Stimulated activated naive CD4-positive, alpha-beta T cell treated with Interleukin-2 at 50 U/mL for 16 hours (primary cell): Measurements from ENCODE around the gene ISG20L2.

Experiments used
- DNase-seq: peaks from one replicate; lab custom pipeline; 2025; lab: John Stamatoyannopoulos, UW

ISG20L2 gene

DNA sequence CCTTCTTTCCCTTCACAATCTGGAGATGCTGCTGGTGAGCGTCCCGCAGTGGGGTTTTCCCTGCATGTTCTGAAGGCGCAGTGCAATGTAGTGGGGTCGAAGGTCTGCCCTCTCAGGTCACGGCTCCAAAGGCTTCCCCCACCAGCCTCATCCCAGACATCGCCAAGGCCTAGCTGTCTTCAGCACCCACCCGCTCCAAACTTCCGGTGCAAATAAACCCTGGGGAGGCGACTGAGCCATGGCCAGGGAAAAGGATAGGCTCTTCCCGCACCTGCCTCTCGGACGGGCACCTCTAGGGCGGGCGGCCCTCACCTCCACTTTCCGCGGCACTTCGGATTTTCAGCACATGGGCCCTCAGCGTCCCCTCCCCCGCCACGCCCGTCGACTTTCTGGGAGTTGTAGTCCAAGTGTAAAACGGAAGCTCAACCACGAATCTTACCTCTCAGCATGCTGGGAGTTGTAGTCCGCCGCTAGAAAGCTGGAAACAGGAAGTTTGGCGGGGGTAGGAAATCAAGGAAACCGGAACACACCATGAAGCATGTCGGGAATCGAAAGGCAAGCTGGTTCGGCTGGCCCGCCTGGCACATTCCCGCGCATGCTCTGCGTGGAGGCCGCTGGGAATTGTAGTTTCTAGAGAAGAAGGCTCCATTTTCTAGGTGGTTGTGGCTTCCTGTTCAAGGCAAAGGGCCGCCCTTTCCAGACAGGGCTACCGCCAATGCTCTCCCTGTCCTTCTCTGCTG lies 12.3 kb upstream of the ISG20L2 start, which contains the start of gene MRPL24:
Gene MRPL24 (minus strand): TSS at position 348 of the 740 bp plus-strand sequence. CDS start 2,384 bp downstream, outside the sequence.
- DNase-seq = peak; percentile 100

DNA sequence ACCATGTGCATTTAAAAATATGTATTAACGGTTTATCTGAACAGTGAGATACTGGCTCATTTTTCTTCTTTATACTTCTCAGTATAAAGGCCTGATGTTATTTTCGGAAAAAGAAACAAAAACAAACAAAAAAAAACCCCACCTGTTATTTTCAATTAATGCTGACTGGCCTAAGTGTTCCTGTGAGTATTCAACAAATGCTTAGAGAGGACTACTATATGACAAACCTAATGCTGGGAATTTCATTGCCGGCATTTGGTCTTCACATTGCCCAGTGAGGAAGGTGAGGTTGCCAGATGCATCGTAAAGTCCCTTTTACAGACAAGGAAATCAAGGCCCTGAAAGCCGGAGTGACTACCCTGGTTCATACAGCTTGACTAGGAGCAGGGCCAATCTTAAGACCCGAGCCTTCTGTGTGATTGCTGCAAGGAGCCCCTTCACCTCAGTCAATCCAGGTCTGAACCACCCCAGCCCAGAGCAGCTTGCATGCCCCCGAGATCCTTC lies 11.7 kb upstream of the ISG20L2 start:
- no peak for DNase-seq

DNA sequence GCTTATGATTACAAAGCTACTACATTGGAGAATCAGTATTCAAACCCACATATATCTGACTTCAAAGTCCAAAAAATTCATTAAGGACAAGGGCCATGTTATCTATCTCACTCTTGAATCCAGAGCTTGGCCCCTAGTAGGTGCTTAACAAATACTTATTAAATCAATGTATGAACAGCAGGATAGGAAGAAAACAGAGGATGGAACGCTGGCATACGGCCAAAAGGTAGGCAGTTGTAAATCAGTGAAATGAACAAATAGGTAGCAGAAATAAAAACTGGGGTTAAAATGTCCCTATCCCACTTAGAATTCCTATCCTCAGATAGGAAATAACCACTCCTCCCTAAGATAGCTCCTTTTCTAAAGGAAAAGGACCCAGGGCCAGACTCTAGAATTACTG lies 10.3 kb upstream of the ISG20L2 start:
- no peak for DNase-seq

DNA sequence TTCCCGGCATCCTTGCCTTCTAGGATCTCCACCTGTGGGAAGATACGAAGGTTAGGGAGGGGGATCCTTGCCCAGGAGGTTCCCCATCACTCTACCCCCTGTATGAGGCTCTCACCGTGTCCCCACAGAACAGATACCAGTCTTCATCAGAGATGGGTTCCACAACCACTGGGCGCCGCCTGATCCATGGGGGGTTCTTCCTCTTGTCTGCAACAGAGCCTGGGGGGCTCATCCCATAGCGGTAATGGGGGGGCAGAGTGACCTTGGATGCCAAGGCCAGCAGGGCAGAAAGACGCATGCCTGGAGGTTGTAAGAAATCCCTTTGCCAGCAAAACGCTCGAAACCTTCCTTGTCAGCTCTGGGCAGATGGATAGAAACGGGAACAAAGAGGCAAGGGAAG lies 9.8 kb upstream of the ISG20L2 start:
- DNase-seq = no peak

DNA sequence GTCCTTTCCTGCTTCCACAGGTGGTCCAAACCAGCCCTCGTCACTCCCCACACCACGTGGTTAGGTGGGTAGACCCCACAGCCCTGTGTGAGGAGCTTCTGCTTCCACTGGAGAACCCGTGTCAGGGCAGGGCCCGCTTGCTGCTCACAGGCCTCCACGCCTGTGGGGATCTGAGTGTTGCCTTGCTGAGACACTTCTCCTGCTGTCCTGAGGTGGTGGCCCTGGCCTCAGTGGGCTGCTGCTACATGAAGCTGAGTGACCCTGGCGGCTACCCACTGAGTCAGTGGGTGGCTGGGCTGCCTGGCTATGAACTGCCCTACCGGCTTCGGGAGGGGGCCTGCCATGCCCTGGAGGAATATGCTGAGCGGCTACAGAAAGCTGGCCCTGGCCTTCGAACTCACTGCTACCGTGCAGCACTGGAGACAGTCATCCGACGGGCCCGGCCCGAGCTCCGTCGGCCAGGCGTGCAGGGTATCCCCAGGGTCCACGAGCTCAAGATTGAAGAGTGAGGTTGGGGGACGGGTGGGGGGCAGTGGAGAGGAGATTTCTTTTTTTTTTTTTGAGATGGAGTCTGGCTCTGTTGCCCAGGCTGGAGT lies 5.5 kb upstream of the ISG20L2 start:
- no peak for DNase-seq

DNA sequence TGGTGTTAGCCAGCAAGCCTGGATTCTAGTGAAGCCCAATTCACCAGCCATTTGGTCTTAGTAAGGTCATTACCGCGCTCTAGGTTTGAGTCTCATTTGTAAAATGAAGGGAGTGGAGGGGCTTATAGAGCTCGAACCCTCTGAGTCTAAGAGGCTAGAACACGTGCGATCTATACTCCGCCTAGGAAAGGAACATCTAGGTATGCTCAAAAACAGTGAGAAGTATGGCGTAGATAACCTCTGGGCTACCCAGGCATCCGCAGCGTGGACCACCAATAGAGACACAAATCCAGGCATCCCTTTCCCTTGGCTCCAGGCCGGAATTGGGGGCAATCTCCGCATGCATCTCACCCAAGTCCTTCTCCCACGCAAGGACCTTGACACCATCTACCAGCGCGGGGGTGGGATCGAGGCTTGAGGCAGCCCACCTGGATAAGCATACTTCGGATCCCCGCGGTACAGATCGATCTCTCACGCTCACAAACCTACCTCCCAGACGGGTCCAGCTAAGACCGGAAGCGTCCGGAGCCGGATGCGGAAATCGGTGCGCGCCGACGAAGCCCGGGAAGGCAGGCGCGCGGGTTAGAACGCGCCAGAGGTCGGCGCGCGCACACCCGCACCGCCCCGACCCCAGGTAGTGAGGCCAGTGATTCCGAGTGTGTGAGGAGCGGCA lies 504 bp downstream of the ISG20L2 start, which contains the start of gene METTL25B:
Gene METTL25B (plus strand): TSS at position 544 of the 673 bp plus-strand sequence. CDS start 636 bp downstream, outside the sequence.
- DNase-seq = peak; percentile 81

DNA sequence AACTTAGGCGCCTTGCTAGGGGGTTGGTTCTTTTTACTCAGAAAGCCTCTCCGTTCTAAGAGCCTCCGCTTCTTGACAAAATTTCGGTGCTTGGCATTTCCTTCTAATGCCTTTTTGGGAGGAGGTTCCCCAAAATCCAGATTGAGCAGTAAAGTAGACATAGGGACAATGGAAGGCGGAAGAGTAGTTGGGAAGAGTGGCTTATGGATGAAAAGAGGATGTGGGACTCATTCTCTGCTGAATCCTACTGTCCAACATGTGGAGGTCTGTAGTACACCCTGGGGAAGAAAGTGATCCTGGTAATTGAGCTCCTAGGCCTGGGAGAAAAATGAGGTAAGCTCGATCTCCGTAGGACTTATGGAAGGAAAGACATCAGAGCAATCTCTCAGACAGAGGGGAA lies 1.1 kb downstream of the ISG20L2 start:
- DNase-seq = no peak

DNA sequence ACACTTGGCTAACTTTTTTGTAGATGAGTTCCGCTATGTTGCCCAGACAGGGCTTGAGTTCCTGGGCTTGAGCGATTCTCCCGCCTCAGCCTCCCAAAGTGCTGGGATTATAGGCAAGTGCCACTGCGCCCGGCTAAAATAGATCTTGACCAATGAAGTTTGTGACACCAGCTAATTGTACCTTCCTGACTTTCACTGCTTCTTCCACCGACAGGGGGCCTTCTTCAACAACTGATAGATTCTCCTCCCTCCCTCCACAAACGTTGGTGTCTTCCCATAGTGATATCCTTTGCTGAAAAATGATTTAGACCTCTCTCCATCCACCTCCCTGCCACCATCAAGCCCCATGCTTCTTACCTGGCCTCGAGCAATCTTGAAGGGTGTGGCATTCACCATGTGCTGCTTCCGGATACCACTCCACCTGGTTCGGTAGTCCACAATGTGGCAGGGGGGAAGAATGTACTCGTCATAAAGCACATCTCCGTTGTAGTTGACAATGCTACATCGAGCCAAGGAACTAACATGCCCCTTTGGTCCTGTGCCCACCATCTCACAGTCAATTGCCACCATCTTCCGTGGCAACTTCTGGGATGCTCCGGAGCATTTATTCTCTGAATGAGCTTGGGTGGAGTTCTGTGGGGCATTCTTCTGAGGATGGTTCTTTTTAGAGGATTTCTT lies 1.9 kb downstream of the ISG20L2 start:
- DNase-seq = peak; percentile 39

DNA sequence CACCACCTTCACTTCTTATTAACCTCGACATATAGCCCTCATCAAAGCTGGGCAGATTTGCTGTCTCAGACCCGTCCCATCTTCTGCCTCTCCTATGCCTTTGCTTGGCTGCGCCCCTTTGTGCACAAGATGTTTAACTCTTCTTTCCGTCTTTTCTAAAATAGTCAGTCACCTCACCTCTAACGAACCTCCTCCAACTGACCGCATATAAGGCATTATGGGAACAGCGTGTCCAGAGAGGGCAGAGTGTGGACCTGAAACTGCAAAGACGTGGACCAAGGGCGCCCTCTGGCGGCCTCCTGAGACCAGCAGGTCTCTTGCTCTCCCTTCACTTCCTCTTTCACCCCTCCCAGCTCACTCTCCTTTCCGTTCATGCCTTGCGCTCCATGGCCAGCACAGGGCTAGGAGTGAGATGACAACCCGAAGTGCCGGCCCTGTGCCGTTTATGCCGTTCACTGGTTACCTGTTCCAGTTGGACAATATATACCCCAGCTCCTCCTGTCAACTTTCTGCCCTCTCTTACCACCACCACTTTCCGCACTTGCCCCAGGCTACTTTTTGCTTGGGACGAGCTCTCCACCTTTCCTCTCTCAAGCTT lies 2.8 kb downstream of the ISG20L2 start:
- DNase-seq = peak; percentile 75

DNA sequence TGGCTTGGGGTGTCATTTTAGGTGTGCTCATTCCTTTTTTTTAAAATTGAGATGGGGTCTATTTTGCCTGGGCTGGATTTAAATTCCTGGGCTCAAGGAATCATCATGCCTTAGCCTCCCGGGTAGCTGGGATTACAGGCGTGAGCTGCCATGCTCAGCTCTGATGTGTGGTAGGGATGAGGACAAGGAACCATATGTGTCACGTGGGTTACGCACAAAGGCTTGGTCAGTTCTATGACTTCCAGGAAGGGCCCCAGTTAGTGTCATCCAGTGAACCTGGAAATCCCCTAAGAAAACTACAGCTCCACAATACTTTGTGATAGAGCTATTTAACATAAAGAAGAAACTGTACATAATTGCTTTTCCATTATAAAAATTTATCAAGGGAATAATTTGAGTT lies 7.0 kb downstream of the ISG20L2 start:
- DNase-seq = no peak

DNA sequence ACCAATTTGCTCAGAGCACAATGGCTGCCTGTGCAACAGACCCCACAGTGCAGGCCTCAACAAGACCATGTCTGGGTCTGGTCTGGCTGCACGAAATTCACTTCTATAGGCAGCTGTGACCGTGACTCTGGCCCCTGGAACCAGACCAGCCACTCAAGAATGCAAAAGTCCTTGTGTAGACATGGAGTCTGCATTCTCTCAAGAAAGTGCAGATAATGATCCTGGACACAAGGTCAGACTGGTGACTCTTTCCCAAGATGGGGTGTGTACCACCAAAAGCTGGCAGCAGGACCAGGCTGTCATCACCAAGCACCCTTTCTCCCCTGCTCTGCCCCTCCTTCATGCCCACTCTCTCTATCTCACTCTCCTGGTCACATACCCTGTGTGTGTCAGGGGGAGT lies 7.4 kb downstream of the ISG20L2 start:
- DNase-seq = no peak

DNA sequence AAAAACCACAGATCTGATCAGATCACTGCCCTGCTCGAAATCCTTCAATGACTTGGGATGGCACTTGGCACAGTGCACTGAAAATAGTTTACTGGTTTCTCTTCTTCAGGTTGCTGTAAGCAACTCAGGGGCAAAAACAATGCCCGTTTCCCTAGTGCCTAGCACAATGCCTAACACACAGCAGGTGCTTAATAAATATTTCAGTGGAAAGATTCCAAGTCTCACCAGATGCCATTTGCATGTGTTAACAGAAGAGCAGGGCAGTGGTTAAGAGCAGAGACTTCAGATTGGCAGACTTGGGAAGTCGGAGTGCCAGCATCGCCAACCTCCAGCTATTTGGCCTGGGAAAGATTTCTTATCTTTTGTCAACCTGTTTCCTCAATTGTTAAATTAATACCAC lies 11.2 kb downstream of the ISG20L2 start:
- no peak for DNase-seq

DNA sequence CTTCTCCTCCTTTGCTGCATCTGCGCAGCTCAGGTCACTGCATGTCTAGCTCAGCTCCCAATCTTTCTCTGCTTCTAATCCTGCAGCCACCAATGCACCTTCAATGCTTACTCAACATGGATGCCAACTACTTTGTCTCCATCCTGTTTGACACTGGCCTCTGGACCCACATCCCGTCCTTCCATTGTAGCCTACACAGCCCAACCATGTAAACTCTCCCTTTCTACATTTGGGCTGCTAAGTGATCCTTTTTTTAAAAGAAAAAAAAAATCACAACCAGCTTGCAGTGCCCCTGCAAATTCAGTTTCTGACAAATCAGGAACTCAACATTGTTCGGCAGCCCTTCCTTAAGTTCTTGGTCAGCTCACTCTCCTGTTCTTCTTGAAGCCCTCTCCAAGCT lies 13.7 kb downstream of the ISG20L2 start:
- no peak for DNase-seq

DNA sequence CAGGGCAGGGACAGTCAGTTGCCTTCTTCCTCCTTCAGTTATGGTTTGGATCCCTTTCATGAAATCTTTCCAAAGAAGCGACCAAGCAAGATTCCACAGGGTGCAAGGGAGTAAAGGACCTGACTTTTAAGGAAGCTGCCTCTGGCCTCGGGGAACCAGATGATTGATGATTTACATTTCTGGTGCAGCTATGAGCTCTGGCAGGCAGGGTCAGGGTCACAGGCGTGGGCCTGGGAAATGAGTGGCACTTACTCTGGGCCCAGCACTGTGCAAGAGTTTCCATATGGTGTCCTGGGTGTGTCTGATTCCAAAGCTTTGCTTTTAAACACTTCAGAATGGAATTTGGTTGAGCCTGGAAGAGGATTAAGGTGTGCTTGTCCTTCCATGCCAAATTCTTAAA lies 15.9 kb downstream of the ISG20L2 start:
- no peak for DNase-seq

DNA sequence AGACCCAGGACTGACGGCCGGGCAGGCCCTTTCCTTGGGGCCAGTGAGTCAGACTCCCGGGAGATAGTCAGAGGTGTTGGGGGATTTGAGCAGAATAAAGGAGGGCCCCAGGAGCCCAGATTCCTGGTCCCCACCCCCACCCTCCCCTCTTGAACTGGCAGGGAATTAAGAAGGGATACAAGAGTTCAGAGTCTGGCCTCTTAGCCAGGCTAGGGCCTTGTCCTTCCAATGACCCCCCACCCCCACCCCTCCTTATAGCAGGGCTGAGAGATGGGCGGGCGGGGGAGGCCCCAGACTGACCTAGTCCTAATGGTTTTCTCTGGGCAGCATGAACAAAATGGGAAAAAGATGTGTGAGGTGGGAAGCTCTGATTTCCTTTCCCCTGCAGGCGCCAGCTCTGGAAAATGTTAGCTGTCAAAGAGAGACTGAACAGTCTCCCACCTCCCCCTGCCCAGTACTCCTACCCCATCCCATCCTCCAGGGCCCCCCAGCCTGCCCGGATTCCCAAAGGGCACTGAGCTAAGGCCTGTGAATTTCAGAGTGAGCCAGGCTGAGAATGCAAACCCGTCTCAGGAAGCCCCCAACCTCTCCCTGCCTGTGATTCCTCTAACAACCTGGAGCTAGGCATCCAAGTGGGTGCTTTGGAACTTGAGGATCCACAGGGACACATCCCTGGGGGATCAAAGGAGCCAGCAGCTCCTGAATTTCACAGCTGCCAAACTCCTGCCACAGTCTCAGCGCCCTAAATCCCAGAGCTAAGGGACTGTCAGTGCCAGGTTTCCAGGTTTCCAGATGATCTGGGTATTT lies 17.4 kb downstream of the ISG20L2 start:
- no peak for DNase-seq

DNA sequence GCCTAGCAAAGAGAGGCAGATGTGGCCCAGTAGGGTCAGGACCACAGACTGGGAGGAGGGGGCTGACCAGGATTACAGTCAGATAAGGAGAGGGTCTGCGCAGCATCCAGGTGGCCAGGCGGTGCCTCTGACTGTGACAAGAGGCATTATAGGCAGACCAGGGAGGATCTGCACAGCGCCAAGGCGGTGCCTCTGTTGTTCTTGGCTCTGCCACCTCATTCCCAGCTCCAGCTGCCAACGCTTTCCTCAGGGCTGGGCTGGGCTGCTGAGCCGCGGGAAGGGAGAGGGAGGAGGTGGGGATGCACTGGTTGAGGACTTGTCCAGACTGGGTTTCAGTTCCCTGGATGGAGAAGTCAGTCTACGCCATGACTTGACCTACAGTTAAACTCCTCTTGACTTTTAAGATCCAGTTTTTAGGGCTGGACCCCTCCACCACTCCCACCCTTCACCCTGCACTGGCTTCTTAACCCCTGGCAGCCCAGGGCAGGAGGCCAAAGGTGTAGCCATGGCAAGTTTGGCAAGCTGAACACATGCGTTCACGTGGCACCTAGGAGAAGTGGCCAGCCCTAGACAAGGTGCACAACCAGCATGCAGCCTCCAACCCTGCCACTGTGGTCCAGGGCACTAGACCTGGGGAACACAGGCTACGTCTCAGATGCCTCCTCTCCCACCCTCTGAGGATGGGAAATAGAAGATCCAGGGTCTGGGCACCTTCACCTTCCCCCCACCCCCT lies 18.6 kb downstream of the ISG20L2 start:
- no peak for DNase-seq

DNA sequence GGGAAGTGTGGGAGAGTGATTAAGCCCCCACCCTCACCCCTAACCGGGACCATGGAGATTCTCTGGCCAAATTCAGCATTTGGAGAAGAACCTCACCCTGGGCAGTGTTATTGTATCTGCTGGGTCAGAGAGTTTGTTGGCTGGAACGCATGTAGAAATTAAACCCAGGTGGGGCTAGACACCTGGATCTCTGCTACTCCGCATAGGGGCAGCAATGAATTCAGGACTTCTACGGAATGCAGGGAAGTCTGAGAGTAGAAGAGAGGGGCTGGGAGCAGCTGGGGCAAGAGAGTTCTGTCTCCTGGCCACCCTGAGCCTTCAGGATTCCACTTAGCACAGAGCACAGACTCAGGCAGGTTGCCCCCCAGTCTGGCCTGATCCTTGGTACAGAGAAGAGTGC lies 19.5 kb downstream of the ISG20L2 start:
- no peak for DNase-seq

DNA sequence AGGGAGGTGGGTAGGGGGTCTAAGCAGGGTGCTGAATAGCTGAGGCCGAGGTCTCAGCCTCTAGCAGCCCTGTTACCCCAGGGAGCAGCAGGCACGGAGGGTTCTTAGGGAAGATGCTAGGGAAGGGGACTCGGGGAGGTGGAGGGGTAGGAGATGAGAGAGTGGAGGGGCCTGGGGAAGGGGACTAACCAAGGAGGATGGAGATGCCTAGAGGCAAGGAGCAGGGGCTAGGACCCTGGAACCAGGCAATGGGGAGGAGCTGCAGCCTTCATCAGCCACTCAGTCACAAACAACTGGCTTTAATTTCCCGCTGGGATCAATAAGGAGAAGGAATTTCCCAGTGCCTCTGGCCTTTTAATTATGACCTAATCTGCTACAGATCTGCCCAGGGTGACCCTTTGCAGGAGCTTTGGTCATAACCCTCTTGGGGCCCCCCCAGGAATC lies 20.3 kb downstream of the ISG20L2 start:
- DNase-seq = no peak

DNA sequence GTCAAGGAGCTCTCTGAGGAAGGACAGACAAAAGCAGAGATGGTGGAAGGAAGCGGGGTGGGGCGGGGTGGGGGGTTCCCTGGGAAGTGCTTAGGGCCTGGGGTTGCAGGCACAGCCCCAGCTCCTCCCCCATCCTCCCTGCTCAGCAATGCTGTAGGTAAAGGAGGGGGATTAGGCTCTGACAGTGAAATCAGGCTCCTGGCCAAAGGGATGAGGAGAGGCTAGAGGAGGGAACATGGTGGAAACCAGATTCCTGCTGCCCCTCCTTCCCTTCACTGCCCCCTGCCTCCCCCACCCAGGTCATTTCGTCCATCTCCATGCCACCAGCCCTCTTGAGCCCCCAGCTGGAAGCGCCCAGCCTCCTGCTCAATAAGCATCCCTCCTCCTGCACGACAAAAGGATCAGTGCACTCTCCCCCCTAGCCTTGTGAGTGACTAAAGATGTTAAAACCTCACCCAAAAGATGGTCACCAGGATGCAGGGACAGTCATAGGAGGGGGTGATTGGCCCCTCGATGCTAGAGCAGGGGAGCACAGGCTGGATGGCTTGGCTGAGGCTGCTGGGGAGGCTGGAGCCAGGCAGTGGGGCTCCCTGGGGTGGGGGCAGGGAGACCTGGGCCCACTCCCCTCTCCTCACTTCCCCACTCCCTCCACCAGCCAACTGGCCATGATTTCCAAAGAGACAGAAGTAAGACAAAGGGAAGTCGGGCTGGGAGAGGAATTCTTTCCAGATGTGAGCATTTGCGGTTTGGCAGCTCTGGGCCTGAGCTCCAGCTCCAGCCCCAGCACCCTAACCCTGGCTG lies 20.9 kb downstream of the ISG20L2 start:
- DNase-seq = no peak
